ENCODE measurements around the gene SPECC1.
"Not testable (repeated sequence)": the region's sequence is repeated elsewhere in the genome, so short reads cannot be mapped to it uniquely, and the experiment has no call there.

SPECC1 gene, protein sequence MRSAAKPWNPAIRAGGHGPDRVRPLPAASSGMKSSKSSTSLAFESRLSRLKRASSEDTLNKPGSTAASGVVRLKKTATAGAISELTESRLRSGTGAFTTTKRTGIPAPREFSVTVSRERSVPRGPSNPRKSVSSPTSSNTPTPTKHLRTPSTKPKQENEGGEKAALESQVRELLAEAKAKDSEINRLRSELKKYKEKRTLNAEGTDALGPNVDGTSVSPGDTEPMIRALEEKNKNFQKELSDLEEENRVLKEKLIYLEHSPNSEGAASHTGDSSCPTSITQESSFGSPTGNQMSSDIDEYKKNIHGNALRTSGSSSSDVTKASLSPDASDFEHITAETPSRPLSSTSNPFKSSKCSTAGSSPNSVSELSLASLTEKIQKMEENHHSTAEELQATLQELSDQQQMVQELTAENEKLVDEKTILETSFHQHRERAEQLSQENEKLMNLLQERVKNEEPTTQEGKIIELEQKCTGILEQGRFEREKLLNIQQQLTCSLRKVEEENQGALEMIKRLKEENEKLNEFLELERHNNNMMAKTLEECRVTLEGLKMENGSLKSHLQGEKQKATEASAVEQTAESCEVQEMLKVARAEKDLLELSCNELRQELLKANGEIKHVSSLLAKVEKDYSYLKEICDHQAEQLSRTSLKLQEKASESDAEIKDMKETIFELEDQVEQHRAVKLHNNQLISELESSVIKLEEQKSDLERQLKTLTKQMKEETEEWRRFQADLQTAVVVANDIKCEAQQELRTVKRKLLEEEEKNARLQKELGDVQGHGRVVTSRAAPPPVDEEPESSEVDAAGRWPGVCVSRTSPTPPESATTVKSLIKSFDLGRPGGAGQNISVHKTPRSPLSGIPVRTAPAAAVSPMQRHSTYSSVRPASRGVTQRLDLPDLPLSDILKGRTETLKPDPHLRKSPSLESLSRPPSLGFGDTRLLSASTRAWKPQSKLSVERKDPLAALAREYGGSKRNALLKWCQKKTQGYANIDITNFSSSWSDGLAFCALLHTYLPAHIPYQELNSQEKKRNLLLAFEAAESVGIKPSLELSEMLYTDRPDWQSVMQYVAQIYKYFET

DNA sequence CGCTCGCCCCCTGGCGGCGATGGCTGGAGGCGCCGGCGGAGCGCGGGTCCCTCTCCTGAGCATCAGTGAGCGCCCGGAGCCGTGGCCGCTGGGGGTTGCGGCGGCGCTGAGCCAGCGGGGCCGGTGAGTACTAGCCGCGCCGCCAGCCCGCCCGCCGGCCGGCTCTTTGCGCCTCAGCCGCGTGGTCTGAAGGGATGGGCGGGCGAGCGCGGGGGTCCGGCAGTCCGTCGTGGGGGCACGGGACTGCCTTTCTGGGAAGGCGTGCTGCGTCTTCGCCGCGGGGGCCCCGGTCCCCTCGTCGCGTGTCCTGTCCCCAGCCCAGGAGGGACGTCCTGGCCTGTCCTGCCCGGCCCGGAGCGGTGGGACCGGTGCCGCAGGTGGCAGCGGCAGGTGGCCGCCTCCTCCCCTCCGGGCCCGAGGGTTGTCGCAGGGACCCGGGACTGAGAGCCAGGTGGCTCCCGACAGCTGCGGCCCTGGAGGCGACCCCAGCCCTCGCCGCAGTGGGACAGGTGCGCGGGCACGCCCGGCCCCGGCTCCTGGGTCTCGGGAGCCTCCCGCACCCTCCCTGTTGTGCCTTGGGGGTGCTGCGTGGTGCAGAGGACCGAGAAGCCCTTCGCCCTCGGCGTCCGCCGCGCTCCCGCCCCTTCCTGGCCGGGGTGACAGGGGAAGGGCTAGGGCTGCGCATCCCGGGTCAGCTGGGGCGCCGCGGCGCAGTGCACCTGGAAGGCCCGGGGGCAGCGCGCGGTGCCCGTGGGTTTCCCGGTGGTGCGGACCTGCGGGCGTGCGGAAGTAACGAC is at the start of gene SPECC1:
Gene SPECC1 (plus strand): TSS at position 58 of the 797 bp plus-strand sequence. CDS start 87,293 bp downstream, outside the sequence.
- DNase-seq: peak; percentile 84

DNA sequence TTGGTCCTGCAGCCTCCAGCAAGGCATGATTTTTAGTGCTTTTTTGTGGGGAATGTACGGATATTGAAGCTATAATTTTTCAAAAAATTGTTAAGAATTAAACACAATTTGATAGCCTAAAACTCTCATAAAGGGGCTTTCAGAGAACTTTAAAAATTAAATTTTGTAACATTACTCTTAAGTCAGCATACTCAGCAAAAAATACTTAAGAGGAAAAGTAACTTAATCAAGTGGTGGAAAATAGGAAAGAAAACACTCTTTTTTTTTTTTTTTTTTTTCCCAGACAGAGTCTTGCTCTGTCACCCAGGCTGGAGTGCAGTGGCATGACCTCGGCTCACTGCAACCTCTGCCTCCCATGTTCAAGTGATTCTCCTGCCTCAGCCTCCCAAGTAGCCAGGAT is 46.2 kb upstream of the SPECC1 start:
- DNase-seq: not testable (repeated sequence)

DNA sequence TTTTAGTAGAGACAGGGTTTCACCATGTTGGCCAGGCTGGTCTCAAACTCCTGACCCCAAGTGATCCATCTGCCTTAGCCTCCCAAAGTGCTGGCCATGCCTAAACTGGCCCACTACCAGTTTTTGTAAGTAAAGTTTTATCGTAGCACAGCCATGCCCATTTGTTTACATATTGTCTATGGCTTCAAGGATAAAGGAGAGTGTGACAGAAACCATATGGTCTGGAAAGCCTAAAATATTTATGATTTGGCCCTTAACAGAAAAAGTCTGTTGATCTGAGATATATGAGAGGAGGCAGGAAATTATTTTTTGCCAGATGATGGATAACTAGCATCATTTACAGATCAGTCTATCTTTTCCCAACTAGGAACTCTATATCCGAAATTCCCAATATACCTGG is 36.0 kb upstream of the SPECC1 start:
- DNase-seq: no peak

DNA sequence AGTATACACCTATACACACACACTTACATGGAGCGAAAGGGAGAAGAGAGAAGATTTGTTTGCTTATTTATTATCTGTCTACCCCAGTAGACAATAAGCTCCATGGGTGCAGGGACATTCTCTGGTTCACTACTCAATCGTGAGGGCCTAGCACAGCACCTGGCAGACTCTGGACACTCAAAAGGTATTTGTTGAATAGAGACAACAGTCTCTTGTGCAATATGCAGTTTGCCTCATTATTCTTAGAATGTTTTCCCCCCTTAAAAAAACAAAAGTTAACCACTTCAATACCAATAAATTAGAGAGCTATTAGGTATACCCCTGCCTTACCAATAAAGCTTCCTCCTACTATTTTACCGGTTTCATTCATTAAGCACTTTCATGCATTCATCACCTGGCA is 33.6 kb upstream of the SPECC1 start:
- DNase-seq: no peak

DNA sequence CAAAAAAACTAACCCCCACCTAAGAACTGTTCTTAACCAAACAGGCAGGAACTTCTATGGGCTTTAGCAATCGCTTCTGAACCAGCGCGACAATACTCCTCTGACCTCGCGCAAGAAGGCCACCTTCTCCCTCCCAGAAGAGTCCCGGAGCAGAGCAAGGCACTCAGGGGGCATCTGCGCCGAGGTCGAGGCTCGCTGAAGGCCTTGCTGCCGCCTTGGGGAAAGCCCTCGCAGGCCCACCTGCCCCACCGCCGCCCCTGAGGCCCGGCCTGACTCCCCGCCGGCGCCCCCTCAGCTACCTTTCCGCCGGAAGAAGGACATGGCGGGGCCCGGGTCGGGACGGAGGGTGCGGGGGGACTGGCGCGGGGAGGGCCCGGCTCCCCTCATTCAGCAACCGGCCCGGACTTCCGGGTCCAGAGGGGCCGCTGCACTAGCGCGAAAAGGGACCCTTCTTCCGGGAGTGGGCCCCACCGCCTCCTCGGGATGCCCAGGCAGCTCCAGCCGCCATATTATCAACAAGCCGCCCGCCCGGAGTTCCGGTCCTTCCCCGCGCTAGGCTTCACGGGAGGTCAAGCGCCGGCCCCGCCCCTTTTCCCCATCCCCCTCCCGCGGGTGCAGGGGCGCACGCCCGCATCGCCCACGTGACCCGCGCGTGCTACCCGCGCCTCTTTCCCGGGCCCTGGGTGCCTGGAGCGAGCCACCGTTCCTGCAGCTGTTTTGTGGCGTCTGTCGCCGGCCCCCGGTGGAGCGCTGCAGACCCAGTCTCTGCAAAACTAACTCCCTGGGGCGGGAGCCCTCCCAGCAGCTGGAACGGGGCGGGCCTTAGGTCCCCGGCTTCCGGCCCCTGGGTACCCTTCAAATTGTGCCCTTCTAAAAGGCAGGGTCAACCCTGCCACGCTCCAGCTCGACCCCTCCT is 31.6 kb upstream of the SPECC1 start, which contains the start of gene AKAP10:
Gene AKAP10 (minus strand): TSS at position 536 of the 916 bp plus-strand sequence. CDS start 149 bp downstream, at position 387.
- DNase-seq: peak; percentile 92

DNA sequence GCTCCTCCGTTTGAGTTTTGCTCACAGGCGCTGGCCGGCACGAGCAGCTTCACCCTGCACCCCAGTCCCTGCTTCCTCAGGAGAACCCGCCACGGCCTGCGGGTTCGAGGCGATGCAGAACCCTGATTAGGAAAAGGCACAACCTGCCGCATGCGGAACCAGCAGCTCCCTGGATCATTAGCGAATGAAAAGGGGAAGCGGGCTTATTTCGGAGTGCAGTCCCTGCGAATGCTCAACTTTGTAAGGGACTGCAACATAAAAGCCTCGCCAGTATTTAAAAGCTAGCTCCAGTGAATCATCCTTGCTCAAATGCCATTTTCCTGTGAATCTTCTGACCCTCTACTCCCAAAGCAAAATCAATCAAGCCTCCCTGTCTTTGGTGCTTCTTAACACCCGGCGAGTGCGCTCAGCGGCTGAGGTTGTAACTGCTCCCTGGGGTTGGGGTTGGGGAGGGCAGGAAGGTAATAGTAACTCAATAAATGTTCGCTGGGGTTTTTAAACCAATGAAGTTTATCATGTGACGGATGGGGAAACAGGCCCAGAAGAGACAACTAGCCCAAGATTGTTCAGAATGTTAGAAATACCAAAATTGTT is 30.9 kb upstream of the SPECC1 start:
- peak; percentile 76 for DNase-seq

DNA sequence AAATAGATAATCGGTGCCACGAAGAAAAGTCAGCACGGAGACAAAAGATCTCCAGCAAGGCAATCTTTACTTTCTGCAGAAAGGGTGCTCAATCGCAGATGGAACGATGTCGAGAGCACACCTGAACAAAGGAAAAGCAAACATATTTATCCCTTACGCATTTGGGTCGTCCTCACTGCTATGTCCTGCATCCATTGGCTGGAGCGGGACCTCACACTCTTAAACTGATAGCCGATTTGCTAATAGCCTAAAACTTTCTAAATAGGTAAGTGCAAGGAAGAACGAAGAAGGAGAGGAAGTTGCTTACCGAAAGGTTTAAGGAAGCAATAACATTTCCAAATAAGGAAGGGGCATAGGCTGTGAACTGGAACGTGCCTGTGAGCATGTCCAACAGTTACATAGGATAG is 30.4 kb upstream of the SPECC1 start:
- no peak for DNase-seq

DNA sequence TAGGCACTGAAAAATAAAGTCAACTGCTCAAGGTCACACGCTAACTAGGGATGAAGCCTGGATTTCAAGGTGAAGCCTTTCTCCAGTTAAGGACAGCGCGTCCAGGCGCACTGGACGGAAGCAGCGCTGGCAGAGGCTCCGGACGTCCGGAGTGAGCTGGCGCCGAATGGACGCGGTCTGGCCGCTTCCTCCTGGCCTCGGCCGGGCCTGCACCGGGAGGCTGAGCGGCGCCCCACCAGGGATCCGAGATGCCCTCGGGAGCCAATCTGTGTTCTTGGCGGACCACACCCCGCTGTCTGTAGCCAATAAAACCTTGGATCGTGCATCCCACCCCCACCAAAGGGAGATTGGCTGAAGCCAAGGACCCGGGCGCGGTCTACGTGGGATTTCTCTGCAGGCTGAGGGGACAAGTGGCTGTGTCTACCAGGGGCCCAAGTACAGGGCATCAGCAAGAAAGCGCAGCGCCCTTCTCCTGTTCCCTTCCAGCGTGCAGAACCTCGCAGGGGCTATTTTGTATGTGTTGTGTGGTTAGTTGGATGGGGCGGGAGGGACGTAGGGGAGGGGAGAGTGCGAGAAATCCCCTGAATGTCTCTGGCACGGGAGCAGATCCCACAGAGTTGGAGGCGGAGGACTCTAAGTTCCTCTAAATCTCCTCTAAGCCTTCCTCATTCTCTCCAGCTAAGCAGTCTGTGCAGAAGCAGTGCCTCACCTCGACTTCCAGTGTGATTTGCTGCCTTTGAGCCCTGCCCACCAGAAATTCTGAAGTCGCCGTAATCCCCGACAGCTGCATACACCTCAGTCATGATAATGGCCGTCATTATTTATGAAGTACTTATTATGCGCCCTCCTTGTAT is 29.0 kb upstream of the SPECC1 start:
- DNase-seq: no peak

DNA sequence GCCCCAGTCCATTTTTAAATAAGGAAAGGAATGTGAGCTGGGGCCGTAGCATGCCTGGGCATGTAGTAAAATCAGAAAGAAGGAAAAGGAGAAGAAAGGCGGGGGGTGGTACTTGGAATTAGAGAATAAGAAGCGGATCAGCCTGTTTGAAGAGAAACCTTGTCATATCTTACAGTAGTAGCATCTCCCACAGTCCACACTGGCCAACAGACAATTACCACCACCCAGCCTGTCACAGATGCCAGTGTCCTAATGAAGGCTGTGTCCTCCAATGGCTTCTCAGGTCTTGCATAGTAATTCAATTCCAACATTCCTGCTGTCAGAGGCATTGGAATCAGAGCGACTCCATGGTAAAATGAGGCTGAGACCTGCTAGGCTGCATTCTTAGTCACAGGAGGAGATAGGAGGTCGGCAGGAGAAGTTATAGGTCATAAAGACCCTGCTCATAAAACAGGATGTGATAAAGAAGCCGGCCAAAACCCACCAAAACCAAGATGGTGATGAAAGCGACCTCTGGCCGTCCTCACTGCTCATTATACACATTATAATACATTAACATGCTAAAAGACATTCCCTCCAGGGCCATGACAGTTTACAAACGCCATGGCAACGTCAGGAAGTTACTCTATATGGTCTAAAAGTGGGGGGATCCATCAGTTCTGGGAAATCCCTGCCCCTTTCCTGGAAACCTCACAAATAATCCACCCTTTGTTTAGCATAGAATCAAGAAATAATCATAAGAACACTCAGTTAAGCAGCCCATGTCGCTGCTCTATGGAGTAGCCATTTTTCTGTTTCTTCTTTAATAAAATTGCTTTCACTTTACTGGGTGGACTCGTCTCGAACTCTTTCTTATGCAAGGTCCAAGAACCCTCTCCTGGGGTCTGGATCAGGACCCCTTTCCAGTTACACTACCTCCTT is 22.0 kb upstream of the SPECC1 start:
- DNase-seq: no peak

DNA sequence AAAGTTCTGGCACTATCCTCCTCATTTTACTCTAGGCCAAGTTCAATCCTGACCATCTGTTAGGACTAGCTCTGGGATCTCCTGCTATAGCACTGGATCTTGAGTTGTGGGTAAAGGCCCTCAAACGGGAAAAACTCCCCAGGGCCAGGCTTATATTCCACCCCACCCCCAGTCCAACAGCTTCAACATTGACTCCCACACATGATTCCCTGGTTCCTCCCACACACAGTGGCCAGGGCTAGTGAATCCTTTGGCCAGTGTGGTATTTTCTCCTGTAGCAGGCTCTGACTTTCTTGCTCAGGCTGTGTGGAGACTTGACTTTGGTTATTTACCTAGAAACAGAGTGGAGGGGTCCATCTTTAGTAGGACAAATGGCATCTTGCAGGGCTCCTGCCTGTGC is 21.3 kb upstream of the SPECC1 start:
- no peak for DNase-seq

DNA sequence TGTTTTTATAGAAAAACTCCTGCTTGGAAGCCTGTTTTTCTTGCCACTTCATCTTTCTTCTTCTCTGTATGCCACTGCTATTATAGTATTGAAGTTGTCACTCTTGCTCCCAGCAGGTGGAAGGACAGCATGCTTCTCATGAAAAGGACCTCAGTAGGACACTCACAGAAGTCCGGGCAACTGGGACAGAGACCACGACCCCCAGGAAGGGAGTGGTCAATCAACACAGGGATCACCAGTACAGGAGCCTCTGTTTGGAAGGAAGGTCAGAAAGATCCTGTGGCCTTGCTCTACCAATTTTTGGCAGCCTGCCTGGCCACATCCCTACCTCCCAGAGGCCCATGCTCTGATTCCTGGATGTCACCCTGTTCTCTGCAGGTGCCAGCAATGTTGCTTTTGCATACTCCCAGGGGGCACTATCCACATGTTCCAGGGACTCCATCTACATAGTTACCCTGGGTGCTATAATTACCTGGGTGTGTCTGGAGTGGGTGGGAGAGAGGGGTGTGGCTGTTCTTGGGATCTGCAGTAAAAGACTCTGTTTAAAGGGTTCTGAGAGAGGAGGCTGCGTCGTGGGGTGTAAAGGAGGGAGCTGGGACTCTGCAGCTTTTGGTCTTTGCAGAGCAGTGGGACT is 17.8 kb upstream of the SPECC1 start:
- DNase-seq: no peak

DNA sequence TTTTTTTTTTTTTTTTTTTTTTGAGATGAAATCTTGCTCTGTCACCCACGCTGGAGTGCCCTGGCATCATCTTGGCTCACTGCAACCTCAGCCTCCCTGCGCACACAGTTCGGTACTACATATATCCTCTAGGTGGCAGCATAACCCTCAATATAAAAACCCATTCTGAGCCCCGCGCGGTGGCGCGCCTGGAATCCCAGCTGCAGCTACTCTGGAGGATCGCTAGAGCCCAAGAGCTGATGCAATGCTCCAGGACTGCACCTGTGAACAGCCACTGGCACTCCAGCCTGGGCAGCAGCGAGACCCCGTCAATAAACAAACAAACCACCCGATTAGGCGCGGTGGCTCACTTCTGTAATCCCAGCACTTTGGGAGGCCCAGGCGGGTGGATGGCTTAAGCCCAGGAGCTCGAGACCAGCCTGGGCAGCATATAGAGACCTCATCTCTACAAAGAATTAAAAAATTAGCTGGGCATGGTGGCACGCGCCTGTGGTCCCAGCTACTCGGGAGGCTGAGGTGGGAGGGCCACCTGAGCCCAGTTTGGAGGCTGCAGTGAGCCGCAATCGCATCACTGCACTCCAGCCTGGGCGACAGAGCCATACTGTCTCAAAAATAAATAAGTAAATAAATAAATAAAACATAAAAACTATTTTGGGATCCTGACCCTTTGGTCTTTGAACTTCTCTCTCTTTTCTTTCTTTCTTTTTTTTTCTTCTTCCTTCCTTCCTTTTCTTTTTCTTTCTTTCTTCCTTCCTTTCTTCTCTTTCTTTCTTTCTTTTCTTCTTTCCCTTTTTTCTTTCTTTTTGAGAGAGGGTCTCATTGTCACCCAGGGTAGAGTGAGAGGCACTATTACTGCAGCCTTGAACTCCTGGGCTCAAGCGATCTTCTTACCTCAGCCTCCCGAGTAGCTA is 16.1 kb upstream of the SPECC1 start:
- DNase-seq: peak; percentile 90

DNA sequence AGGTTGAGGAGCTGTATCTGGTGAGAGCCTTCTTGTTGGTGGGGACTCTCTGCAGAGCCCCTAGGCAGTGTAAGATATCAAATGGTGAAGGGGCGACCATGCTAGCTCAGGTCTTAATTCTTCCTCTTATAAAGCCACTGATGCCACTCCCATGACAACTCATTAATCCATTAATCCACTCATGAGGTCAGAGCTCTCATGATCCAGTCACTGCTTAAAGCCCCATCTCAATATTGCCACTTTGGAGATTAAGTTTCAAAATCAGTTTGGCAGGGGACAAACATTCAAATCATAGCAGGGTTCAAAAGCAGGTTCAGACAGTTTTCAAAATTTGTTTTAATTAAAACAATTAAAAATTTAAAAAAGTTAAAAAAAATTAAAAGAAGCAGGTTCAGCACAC is 13.1 kb upstream of the SPECC1 start:
- no peak for DNase-seq

DNA sequence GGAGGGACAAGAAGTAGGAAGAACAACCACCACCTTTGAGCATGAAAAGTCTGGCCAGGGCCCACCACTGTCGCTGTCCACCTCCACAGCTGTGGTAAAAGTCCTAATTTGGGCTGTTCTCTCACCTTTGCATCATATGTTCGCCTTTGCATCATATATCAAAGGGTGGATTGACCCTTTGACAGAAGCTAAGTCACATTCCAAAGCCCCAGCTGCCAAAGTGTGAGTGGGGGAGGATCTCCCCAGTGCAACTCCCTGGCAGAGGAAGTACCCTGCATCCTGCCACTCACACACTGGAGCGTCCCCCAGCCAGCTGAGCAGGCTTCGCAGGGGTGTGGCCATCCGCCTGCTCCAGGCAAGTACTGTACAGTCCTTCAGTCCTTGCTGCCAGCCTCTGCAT is 12.7 kb upstream of the SPECC1 start:
- DNase-seq: no peak

DNA sequence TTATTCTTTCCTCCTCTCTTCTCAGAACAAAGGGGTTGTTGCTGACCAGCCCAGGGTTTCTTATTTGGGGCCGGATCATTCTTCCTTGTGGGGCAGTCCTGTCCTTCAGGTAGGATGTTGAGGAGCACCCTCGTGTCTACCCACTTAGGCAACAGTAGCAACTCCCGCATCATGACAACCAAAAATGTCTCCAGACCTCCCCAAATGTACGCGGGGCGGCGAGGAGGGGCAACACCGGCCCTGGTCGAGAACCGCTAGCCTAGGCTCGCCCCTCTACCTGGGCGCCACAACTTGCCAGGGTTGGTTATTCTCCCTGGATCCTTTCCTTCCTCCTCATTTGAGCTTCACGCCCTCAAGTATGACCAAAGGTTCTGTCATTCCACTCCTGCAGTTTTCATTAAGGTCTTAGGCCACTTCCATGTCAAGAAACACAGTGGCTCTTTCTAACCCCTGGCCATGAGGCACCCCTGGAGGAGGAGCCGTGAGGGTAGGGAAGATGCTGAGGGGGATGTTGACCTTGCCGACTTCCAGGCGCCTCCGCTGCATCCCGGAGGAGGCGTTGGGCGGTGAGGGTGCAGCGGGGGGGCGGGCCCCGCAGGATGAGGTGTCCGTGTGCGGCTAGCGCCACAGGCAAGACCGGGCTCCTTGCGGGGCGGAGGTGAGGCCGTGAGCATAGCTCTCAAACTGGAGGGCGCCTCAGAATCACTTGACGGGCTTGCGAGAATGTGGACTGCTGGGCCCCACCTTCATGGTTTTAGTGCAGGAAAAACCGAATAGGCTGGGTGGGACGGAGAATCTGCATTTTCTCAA is 712 bp upstream of the SPECC1 start:
- peak; percentile 12 for DNase-seq

DNA sequence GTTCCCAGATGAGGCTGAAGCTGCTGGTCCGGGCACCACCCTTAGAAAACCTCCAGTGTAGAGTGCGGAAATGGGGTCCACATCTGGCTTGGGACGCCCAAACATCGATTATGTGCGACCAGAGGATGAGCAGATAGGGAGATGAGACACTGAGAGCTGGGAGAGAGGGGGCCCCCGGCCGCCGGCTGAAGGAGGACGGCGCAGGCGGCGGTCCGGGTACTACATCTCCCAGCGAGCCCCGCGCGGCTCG is 182 bp upstream of the SPECC1 start:
- no peak for DNase-seq

Measured in hematopoietic multipotent progenitor cell treated with erythropoietin and hydrocortisone succinate and interleukin-3 and kit ligand, for 8 days (in vitro differentiated cells).